ENCODE data around the gene UQCR11.

UQCR11 gene

DNA sequence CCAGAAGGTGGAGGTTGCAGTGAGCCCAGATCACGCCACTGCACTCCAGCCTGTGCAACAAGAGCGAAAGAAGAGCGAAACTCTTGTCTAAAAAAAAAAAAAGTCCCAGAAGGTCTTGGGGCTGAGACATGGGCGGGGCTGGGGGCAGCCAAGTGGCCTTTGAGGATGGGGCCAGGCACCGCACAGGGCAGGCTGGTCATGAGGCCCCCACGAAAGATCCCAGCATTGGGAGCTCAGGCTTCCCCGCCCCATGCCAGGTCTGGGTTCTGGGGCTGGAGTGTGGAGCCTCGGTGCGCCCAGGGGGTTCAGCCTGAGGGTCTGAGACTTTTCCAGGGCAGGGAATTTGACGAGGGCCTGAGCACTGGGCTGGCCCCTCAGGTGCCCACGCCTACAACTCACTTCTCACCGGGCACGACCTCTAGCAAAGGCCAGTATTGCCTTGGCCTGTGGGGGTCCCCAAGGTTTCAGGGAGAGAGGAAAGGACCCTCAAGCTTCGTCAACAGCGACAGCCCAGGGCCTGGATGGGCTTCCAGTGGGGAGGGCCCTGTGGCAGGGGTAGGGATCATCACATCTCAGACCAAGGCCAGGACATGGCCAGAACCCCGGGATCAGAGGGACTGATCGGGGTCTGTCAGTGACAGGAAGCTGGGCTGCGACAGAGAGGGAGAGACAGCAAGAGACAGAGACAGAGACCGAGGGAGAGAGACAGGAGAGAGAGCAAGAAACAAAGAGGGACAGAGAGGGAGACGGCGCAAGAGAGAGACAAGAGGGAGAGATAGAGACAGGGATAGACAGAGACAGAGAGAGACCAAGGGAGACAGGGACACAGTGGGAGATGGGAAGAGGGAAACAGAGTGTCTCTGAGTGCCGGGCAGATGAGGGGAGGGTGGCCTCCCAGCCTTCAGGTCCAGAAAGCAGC is 29.7 kb downstream of the UQCR11 start:
- Mint-ChIP-seq H3K4me3 (no peak overlapping the region), H3K9me3 (no peaks in the 10 kb centered on the region), H3K36me3 (peaks cover 28% of the 10 kb centered on the region), H3K27me3 (peaks cover 3% of the 10 kb centered on the region), H3K27ac (peak overlapping the region; percentile 2), H3K4me1 (peaks cover 13% of the 10 kb centered on the region)
- peak; percentile 10 for ATAC-seq

DNA sequence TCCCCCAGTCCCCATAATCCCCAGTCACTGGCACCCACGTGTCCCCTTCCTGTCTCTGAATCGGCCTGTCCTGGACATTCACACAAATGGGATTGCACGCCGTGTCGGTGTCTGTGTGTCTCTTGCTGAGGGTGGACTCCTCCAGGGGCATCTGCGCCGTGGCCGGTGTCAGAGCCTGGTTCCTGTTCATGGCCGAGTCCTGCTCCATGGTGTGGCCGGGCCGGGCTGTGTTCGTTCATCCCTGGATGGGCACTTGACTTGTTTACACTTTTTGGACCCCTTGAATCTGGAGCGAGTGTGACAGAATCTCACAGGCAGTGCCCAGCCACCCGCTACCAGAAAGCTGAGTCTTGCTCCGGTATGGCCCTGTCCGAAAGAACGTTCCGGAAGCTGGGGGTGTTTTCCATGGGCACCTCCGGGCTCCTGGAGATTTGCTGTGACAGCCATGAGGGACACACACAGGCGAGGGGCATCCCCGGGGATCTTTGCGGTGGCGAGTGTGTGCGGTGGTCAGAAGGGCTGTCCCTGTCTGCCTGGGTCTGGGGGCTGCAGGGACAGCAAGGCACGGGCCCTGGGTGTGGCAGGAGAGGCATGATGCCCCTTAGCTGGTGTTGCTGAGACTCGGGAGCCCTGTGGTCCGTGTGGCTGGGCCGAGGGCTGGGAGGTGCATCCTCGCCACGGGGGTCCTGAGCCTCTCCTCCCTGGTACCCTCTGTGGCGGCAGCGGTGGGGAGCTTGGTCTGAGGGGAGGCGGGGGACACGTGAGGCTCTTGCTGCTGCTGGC is 30.7 kb downstream of the UQCR11 start:
- ATAC-seq, result no peak
- no peak overlapping the region for H3K4me3 Mint-ChIP-seq
- peaks cover 13% of the 10 kb centered on the region for H3K27me3 Mint-ChIP-seq
- no peaks in the 10 kb centered on the region for H3K9me3 Mint-ChIP-seq
- H3K4me1 Mint-ChIP-seq, result peaks cover 23% of the 10 kb centered on the region
- peaks cover 18% of the 10 kb centered on the region for H3K36me3 Mint-ChIP-seq
- H3K27ac Mint-ChIP-seq, result no peak overlapping the region

DNA sequence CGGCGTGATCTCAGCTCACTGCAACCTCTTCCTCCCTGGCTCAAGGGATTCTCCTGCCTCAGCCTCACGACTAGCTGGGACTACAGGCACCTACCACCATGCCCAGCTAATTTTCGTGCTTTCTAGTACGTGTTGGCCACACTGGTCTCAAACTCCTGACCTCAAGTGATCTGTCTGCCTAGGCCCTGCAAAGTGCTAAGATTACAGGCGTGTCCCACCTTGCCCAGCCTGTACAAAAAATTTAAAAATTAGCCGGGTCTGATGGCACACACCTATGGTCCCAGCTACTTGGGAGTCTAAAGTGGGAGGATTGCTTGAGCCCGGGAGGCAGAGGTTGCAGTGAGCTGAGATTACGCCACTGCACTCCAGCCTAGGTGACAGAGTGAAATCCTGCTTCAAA is 32.5 kb downstream of the UQCR11 start:
- Mint-ChIP-seq H3K27me3 (peaks cover 21% of the 10 kb centered on the region), H3K4me1 (peaks cover 32% of the 10 kb centered on the region), H3K27ac (no peak overlapping the region), H3K9me3 (no peaks in the 10 kb centered on the region), H3K36me3 (peaks cover 6% of the 10 kb centered on the region), H3K4me3 (no peak overlapping the region)
- no peak for ATAC-seq

DNA sequence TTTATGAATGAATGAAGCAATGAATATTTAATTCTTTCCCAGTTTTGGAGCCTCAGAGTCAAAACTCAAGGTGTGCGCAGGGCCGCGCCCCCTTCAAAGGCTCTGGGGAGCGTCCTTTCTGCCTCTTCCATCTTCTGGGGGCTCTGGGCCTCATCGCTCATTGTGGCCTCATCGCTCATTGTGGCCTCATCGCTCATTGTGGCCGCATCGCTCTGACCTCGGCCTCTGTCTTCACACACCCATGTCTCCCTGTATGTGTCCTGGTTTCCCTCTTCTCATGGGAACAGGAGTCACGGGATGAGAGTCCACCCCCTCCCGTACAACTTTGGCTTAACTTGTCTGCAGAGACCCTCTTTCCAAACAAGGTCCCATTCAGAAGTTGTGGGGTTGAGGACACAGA is 33.9 kb downstream of the UQCR11 start:
- H3K27me3 Mint-ChIP-seq, result peaks cover 21% of the 10 kb centered on the region

DNA sequence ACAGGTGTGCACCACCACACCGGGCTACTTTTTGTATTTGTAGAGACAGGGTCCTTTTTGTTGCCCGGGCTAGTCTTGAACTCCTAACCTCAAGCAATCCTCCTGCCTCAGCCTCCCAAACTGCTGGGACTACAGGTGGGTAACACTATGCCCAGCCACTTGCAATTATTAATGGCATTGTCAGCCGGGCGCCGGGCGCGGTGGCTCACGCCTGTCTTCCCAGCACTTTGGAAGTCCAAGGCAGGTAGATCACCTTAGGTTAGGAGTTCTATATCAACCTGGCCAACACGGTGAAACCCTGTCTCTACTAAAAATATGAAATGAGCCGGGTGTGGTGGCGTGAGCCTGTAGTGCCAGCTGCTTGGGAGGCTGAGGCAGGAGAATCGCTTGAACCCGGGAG is 34.4 kb downstream of the UQCR11 start:
- peaks cover 29% of the 10 kb centered on the region for H3K4me1 Mint-ChIP-seq
- H3K27ac Mint-ChIP-seq, result no peak overlapping the region
- ATAC-seq, result no peak
- H3K4me3 Mint-ChIP-seq, result no peak overlapping the region
- no peaks in the 10 kb centered on the region for H3K9me3 Mint-ChIP-seq
- H3K27me3 Mint-ChIP-seq, result peaks cover 21% of the 10 kb centered on the region
- peaks cover 3% of the 10 kb centered on the region for H3K36me3 Mint-ChIP-seq

More for the DNA sequence above, 33.9 kb downstream of the UQCR11 start:
- Mint-ChIP-seq H3K9me3 (no peaks in the 10 kb centered on the region), H3K4me3 (no peak overlapping the region), H3K4me1 (peaks cover 32% of the 10 kb centered on the region), H3K27ac (no peak overlapping the region), H3K36me3 (peaks cover 6% of the 10 kb centered on the region)
- ATAC-seq, result no peak

DNA sequence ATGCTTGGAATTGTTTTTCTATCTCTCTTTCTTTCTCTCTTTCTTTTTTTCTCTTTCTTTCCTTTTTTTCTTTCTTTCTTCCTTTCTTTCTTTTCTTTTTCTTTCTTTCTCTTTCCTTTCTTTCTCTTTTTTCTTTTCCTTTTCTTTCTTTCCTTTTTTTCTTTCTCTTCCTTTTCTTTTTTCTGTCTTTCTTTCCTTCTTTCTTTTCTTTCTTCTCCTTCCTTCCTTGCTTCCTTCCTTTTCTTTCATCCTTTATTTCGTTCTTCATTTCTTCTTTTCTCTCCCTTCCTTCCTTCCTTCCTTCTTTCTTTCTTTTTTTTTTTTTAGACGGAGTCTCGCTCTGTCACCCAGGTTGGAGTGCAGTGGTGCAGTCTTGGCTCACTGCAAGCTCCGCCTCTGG is 35.3 kb downstream of the UQCR11 start:
- H3K27me3 Mint-ChIP-seq, result peaks cover 21% of the 10 kb centered on the region
- H3K36me3 Mint-ChIP-seq, result no peaks in the 10 kb centered on the region
- ATAC-seq, result no peak
- peak overlapping the region; percentile 25 for H3K27ac Mint-ChIP-seq
- no peaks in the 10 kb centered on the region for H3K9me3 Mint-ChIP-seq
- H3K4me1 Mint-ChIP-seq, result peaks cover 23% of the 10 kb centered on the region
- H3K4me3 Mint-ChIP-seq, result peak overlapping the region; percentile 60

DNA sequence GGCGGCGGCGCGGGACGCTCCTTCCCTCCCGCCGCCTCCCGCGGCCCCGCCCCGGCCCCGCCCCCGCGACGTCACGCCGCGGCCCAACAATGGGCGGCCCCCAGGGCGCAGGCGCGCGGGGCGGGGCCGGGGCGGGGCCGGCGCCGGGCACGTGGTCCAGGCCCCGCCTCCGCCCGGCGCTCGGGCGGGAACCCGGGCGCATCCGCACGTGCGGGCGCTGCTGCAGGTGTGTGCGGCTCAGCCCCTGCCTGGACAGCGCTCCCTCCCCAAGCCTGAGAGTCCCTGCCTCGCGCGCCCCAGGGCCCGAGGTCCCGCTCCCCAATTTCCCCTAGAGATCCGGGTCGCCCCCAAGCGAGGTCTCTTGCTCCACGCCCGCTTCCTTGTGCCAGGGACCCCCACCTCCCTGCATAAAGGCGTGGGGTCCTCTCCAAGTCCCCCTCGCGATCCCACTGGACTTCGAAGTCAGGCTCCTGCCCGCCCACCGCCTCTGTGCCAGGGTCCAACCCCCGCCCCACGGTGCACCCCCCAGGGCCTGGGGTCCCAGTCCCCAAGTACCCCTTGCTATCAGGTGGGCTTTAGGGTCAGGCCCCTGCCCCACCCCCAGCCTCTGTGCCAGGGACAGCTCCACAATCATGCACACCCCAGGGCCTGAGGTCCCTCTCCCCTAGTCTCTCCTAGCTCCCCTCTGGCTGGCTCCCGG is 36.8 kb downstream of the UQCR11 start, which contains the start of gene MEX3D:
Gene MEX3D, minus strand, starts transcription at position 6 of the 700 bp plus-strand sequence. CDS start 267 bp downstream, outside the sequence.
- Mint-ChIP-seq H3K4me3 (peak within 1 kb of the TSS; percentile 64), H3K4me1 (peaks cover 21% of the 10 kb centered on the region)
- ATAC-seq, result peak; percentile 87

DNA sequence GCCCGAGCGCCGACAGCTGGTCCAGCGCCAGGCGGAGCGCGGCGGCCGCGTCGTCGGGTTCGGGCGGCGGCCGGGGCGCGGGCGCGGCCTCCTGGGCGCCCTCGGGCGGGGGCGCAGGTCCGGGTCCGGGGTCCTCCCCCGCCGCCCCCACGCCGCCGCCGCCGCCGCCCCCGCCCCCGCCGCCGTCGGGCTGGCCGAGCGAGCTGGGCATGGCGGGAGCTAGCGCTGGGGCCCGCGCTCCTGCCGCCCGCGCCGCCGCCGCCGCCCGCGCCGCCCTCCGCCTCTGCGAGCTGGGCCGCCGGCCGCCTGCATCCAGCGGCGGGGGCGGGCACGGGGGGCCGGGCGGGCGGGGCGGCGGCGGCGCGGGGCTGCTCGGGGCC is 37.4 kb downstream of the UQCR11 start:
- Mint-ChIP-seq H3K4me1 (peaks cover 21% of the 10 kb centered on the region), H3K4me3 (no peak overlapping the region), H3K27ac (no peak overlapping the region), H3K9me3 (no peaks in the 10 kb centered on the region), H3K36me3 (no peaks in the 10 kb centered on the region), H3K27me3 (peaks cover 21% of the 10 kb centered on the region)
- no peak for ATAC-seq

More for the DNA sequence above, 36.8 kb downstream of the UQCR11 start, which contains the start of gene MEX3D:
- Mint-ChIP-seq H3K9me3 (no peaks in the 10 kb centered on the region), H3K36me3 (no peaks in the 10 kb centered on the region), H3K27ac (no peak within 1 kb of the TSS), H3K27me3 (peaks cover 21% of the 10 kb centered on the region)

DNA sequence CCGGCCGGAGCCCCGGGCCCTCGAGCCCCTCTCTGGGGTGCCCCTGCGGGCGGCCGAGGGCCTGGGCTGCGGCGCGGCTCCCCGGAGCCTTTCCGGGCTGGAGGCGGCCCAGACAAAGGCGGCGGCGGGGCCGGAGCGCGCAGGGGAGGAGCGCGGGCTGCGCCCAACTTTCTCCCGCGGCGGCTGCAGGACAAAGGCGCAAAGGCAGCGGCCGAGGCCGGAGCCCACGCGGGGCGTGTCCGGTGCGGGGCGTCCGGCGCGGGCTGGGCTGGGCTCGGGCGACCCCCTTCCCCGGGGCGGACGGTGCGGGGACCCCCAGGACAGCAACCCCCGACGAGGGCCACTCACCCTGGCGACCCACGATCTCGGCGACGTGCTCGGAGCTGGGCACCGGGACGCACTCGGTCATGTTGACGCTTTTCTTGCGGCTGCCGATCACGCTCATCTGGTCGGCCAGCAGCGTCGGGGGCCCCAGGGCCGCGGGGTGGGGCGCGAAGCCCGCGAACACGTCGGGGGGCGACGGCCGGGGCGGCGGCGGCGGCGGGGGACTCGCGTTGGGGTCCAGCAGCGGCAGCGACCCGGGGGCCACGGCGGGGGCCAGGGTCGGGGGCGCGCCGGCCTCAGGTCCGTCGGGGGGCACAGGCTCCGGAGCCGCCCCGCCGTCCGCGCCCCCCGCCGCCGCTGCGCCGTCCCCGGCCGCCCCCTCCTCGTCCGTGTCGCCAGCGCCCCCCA is 38.0 kb downstream of the UQCR11 start:
- H3K9me3 Mint-ChIP-seq, result no peaks in the 10 kb centered on the region
- peak; percentile 28 for ATAC-seq
- no peaks in the 10 kb centered on the region for H3K36me3 Mint-ChIP-seq
- H3K27me3 Mint-ChIP-seq, result peaks cover 21% of the 10 kb centered on the region
- H3K4me1 Mint-ChIP-seq, result peaks cover 21% of the 10 kb centered on the region
- H3K4me3 Mint-ChIP-seq, result peak overlapping the region; percentile 48
- no peak overlapping the region for H3K27ac Mint-ChIP-seq

DNA sequence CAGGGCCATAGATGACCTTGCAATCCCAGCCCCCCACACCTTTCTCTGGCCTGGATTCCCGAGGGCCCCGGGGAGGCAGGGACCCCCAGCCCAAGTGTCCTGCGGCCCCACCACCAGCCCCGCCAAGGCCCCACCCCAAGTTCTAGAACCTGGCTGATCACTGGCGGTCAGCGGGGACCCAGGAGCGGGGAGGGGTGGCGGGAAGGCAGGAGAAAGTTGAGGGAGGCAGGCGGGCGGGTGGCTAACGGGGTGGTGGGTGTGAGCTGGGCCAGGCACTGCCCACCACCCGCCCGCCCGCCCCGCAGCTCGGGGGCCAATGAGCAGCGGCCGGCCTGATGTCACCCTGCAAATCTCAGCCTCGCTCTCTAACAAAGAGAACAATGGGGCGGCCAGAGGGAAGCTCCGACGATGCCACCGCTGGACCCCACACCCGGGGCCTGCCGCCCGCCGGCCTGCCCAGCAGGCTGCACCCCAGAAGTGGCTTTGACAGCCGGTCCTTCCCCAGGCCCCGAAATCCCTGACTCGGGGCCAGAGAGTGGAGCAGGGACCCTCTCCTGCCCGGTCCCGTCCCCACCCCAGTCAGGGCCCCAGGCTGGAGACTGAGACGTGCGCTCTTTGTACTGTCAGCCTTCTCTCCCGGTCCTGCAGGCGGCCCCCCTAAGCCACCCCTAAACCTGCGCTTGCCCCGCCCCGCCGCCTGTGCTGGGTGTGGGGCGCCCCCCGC is 38.7 kb downstream of the UQCR11 start:
- Mint-ChIP-seq H3K27me3 (peaks cover 21% of the 10 kb centered on the region), H3K36me3 (no peaks in the 10 kb centered on the region), H3K9me3 (no peaks in the 10 kb centered on the region), H3K4me3 (no peak overlapping the region), H3K4me1 (peaks cover 21% of the 10 kb centered on the region), H3K27ac (no peak overlapping the region)
- peak; percentile 6 for ATAC-seq

DNA sequence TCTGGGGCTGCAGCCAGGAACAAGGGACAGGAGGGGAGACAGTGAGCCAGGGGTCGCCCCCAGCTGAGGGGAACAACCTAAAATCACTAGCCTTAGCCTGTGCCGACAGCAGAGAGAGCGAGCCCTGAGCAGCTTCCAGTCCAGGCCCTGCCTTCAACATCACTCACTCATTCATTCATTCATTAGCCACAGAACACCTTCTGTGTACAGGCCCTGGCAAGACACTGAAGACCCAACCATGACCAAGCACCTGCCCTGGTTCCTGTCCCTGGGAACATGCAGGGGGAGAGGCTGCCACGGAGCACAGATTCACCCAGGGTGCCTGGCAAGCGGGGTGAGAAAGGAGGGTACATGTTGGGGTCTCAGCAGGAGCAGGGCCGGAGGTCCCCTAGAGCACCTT is 42.0 kb downstream of the UQCR11 start:
- Mint-ChIP-seq H3K4me1 (no peaks in the 10 kb centered on the region), H3K36me3 (no peaks in the 10 kb centered on the region), H3K27me3 (no peaks in the 10 kb centered on the region), H3K9me3 (no peaks in the 10 kb centered on the region), H3K4me3 (no peak overlapping the region), H3K27ac (no peak overlapping the region)
- ATAC-seq, result no peak

DNA sequence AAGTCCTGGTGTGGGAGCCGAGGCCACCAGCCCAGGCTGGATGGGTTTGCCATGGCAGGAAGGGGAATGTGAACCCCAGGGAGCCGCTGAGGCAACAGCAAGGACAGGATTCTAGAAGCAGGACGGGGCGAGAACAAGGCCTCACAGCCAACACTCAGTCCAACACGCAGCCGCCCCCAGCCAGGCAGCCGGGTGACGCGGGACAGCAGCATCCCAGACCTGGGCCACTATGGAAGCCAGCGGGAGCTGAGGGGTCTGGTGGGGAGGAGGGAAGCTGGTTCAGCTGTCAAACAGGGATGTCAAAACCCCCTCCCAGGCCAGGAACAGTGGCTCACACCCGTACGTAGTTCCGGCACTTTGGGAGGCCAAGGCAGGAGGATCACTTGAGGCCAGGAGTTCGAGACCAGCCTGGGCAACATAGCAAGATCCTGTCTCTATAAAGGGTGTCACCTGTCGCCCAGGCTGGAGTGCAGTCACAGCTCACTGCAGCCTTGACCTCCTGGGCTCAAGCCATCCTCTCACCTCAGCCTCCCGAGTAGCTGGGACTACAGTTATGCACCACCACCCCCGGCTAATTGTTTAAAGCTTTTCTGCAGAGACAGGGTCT is 43.9 kb downstream of the UQCR11 start:
- no peak for ATAC-seq
- H3K27ac Mint-ChIP-seq, result no peak overlapping the region
- H3K27me3 Mint-ChIP-seq, result no peaks in the 10 kb centered on the region
- H3K36me3 Mint-ChIP-seq, result no peaks in the 10 kb centered on the region
- H3K9me3 Mint-ChIP-seq, result no peaks in the 10 kb centered on the region
- no peak overlapping the region for H3K4me3 Mint-ChIP-seq
- no peaks in the 10 kb centered on the region for H3K4me1 Mint-ChIP-seq

DNA sequence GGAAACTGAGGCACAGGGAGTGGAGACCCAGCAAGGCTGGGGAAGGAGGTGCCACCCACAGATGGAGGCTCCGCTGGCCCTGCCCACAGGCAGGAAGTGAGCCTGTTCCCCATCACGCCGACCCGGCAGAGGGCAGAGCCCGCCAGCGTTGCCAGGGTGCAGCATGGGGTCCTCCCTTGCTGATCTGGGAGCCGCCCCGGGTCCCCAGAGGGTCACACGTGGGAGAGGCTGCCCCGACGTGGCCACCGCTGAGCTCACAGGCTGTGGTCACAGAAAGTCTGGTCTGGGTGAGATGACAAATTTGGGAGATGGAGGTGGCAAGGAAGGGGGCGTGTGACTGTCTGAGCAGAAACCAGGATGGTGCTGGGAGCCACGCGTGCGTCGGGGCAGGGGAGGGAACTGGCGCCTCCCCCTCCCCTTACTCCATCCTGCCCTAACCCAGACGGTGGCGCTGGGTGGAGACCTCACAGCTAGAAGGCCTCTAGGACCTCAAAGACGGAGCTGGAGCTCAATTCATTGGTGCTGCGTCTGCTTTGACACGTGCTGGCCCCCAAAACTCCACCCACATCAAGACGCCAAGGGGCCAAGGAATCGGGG is 44.9 kb downstream of the UQCR11 start:
- no peak for ATAC-seq
- Mint-ChIP-seq H3K9me3 (no peaks in the 10 kb centered on the region), H3K4me1 (no peaks in the 10 kb centered on the region), H3K27me3 (no peaks in the 10 kb centered on the region), H3K4me3 (no peak overlapping the region), H3K36me3 (no peaks in the 10 kb centered on the region), H3K27ac (no peak overlapping the region)
